Right lobe of liver (tissue), 4 donors: ENCODE data around the gene ROR2.

Experiments used
- CTCF ChIP-seq, 4 donors: fragments of 200-600 bp in 3 of 4; fragments of 450-650 bp in 1 of 4; IDR thresholded peaks; one replicate each; pipeline versions ENCODE4 v1.5.1 to v1.8.0; 2016 to 2022; ENCODE audit warnings: antibody characterized with exemption in 4 of 4, mild to moderate bottlenecking in 2 of 4
- POLR2A ChIP-seq: fragments of 450-650 bp; IDR thresholded peaks from one replicate; pipeline ENCODE4 v1.6.1; 2017; ENCODE audit warnings: antibody characterized with exemption, mild to moderate bottlenecking
- donor health status: DM: no; HTN: no; CAD: no.
- donor health status: DM: no; HTN: no; CAD: no.
- donor health status: DM: no; HTN: yes; CAD: no.

- no peak for TF ChIP-seq CTCF (IDR thresholded peaks at IDR 0.05)
- no peak for TF ChIP-seq POLR2A
Observed at GRCh38 chr9:91905991-91906469, 44.0 kb downstream of the ROR2 start.
